IPS DF 4.7 (cell line): ENCODE results near the gene ALDH18A1.
"Not testable (repeated sequence)": the region's sequence is repeated elsewhere in the genome, so short reads cannot be mapped to it uniquely, and the experiment has no call there.

ENCODE experiments used
- DNase-seq: peaks from one replicate; pipeline ENCODE4 v3.0.0-alpha.2; 2013; ENCODE audit warnings: low spot score; ENCODE audit errors: extremely low read depth

ALDH18A1 gene

DNA sequence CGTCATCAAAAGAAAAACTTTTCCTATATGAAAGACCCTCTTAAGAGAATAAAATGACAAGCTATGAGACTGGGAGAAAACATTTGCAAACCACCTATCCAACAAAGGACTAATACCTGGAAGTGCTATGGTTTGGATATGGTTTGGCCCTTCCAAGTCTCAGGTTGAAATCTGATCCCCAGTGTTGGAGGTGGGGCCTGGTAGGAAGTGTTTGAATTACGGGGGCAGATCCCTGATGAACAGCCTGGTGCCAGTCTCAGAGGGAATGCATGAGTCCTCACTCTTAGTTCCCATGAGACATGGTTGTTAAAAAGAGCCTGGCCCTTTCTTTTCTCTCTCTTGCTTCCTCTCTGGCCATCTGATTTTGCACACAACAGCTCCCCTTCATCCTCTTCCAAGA, 6.3 kb downstream of the ALDH18A1 start:
- no peak for DNase-seq

- no peak for DNase-seq
Observed at GRCh38 chr10:95648138-95648537, 8.4 kb downstream of the ALDH18A1 start.

- no peak for DNase-seq
Observed at GRCh38 chr10:95646160-95646559, 10.4 kb downstream of the ALDH18A1 start.

DNA sequence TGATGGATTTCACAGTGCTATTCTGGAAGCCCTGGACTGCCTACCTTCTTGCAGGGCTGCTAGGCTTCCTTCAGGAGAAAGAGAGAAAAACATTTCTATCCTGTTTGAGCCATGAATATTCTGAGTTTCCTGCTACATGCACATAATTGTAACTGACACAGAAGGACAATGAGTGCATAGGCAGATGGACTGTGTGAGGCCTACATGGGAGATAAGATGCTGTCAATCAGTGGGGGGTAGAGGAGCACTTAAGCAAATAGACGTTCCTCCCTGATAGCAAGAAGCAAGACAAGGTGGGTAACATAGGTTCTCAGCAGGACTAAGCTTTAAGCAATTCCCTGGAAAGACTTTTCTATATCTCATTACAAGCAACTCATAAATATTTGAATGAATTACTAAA, 11.6 kb downstream of the ALDH18A1 start:
- DNase-seq = no peak

DNA sequence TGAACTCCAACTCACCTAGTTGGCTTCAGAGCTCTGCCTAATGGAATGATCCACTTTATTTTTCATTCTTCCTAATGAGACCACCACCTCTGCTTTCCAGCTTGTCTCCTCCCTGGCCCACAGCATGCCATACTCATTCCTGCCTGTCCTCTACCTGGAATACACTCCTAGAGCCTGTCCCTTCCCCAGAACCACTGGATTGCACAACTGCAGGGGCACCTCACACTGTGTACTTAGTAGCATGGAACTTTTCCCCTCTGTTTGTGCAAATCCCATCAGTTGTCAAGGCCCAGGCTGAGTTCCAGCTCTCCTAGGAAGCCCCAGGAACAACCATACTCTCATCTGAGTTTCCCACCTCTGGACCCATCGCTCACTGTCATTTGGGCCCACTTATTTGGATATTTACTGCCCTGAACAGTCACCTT, 15.6 kb downstream of the ALDH18A1 start:
- DNase-seq = no peak

- DNase-seq = no peak
Observed at GRCh38 chr10:95637911-95638310, 18.6 kb downstream of the ALDH18A1 start.

DNA sequence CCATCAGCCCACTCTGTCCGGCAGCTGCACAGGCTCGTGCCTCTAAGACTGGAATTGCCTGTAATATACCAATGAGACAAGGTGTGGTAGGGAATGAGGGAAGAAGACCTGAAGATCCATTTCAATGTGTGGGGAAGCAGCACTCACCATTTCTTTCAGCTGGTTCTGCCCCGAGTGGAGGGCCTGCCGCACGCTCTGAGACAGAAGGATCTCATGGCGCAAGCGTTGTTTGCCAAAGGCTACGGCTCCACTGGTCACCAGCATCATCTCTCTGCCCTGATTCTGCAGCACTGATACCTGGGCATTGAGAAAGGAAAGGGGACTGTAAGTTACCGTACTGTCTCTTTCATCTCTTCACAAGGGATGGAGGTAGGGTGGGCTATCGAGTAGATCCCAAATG, 19.4 kb downstream of the ALDH18A1 start:
- no peak for DNase-seq

DNA sequence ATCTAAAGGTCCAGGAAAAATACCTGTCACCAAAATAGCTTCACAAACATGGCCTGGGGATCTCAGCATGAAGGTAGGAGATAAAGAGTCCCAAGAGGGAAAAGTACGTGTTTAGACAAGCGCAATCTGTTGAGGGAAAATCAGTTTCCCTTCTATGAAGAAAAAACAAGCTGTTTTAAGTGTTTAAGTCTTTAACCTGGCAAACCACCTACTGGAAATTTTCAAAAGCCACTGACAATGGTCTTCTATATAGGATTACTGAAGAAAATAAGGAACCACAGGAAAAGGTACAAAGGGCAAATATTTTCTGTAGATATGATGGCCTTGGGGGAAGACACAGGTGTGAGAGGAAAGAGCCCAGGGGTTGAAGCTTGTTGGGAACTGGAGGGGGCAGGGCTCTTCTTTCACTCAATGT, 21.2 kb downstream of the ALDH18A1 start:
- DNase-seq = no peak

GRCh38 chr10:95628786-95629185, 27.7 kb downstream of the ALDH18A1 start:
- DNase-seq = no peak

DNA sequence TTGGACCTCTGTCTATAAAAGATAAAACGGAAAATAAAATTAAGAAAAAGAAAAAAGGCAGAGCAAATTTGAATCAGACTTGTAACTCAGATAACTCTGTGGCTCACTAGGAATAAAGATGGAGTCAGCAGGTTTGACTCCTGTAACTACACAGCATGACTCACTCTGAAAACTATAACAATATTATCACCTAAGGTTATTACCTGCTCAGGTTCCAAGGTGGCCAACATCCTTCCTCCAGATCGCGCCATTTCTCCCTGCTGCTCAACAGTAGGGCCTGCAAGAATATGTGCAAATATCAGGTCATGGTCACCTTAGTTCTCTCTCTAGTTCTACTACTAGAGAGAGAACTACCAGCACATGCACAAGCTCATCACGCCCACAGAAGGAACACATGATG, 30.0 kb downstream of the ALDH18A1 start:
- DNase-seq = no peak

- not testable (repeated sequence) for DNase-seq
Observed at GRCh38 chr10:95620415-95620814, 36.1 kb downstream of the ALDH18A1 start.

DNA sequence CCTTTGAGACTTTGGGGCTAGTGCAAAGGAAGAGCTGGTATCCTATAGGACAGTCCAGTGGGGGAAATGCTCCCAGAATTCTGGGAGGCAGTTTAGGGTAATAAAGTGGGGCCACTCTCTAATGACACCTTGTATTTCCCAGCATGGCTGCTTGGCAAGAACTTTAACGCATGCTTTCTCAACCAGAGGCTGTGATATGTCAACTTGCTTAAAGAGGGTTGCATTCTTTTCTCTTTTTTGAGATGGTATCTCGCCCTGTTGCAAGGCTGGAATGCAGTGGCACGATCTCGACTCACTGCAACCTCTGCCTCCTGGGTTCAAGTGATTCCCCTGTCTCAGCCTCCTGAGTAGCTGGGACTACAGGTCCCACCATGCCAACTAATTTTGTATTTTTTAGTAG, 38.4 kb downstream of the ALDH18A1 start:
- DNase-seq = no peak

- DNase-seq = no peak
Observed at GRCh38 chr10:95616446-95616845, 40.1 kb downstream of the ALDH18A1 start.

DNA sequence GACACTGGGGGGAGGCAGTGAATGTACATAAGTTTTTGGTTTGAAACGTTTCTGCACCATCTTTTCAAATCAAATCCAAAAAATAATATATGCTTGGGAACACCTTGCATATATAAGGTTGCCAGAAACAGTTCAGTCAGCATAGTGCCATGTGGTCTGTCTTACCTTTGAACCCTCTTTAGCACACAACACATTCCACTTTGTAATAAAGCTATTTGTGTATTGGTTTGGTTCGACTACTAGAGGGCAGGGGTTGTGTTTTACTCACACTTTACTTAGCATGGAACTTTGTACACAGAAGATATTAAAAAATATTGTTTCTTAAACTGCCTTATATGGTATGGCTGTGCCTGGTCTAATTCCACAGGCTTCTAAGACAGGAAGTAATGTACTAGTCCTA, 43.2 kb downstream of the ALDH18A1 start:
- no peak for DNase-seq

DNA sequence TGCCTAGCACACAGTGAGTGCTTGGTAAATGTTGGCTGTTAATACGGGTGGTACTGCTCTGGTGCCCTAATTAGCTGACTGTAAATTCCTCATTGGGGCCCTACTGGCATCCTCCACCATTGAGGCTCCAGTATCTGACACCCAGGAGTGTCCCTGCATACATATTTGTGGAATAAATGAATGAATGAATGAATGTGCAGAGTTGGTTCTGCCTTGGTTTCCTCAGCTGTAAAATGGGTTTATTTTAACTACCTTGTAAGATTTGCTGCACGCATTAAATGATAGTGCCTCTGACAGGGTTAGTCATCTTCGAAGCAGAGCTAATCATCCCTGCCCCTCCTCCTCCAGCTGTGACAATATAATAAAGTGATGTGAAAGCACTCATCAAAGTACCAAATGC, 45.8 kb downstream of the ALDH18A1 start:
- no peak for DNase-seq

DNA sequence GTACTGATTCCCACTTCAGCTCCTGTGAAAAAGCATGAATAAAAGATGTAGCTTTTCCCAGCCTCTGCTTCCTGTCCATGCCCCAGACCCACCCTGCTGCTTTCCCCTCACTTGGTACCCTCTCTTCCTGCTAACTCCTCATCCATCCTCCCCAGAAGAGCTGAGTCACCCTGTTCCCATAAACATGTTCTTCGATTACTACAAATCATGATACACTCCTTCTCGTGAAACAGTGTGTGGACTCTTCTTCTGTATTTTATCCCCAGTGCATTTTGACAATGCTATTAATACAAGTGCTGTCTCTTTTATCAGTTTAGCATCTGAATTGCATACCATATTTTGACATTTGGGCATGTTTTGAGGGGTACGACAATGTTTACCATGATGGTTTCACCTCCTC, 49.6 kb downstream of the ALDH18A1 start:
- DNase-seq = no peak

DNA sequence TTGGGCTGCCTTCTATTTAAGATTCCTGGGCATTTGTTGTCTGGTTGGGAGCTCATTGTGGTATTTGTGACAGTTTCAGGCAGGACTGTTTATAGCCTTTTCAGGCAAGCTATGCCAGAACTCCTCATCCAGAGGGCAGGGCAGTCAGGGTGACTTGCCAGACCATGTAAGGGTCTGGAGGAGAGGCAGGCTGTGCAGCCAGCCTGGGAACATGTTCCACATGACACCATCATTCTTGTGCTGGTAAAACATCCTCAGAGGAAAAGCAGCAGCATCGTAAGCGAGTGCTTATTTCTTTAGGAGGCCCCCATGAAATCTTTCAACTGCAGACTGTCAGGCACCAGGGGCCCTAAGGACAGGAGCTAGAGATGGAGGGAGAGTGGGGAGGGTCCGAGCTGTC, 51.3 kb downstream of the ALDH18A1 start:
- DNase-seq = no peak

DNA sequence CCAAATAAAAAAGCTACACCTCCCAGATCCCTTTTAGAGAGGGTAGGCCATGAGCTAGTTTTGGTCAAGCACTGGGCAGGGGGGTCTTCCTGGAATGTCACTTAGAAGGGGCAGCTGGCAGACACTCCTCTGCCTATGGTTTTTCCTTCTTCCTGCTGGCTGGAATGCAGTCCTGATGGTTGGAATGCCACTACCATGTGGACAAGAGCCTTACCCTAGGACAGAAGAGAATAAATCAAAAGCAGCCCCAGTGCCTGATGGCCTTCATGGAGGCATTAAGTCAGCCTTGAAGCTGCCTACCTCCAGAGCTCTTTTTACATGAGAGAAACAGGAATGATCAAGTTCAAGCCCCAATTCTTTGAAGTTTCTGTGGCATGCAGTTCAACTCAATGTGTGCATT, 51.9 kb downstream of the ALDH18A1 start:
- no peak for DNase-seq

- no peak for DNase-seq
Observed at GRCh38 chr10:95602382-95602781, 54.1 kb downstream of the ALDH18A1 start.

DNA sequence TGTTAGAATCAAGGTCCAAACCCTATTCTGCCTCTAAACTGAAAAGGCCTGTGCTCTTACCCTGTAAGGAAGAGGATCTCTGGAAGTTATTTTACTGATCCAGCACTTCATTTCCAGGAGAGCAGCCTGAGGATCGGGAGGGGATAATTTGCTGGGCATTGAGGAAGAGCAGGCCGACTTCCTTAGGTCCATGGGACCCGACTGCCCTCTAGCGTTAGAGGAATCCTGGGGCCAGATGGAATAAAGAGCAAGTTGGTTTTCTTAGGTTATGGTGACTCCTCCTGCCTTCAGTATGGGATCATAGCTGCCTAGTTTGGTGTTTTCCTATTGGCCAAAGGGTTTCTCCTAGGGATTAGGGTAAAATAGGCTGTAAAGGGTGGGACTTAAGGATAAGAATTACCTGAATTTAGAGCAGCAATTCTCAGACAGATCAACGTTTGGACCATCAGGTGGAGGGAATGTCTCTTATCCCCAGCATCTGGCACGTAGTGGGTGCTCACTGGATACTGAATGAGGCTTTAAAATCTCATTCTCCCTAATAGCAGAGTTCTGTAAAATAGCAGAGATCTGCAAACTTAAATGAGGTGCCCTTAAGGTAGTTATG, 55.3 kb downstream of the ALDH18A1 start:
- peak; percentile 95 for DNase-seq

GRCh38 chr10:95600158-95600557, 56.4 kb downstream of the ALDH18A1 start:
- DNase-seq = no peak

GRCh38 chr10:95597788-95598187, 58.7 kb downstream of the ALDH18A1 start:
- no peak for DNase-seq

GRCh38 chr10:95588025-95588424, 68.5 kb downstream of the ALDH18A1 start:
- DNase-seq = no peak
